Left lobe of liver (tissue), 2 donors: Measurements from ENCODE around the gene SEZ6L2. TPM values are rescaled to one million over a fixed set of nuclear protein-coding genes. Genes with fewer than 3 reads are reported as not detected.
"Not testable (repeated sequence)": the region's sequence is repeated elsewhere in the genome, so short reads cannot be mapped to it uniquely, and the experiment has no call there.

Source experiments
- ATAC-seq: fragments of 200-7000 bp; cut with Tn5 transposase; one replicate; pipeline ENCODE4 v1.9.1; 2020; ENCODE audit warnings: mild to moderate bottlenecking, moderate library complexity
- DNase-seq: peaks from one replicate; pipeline ENCODE4 v3.0.0-alpha.2; 2020; ENCODE audit warnings: low spot score
- total RNA-seq: library from RNA; stranded (reverse); gene quantifications from one replicate; pipeline ENCODE4 v1.2.1, GENCODE V29; 2021
- donor health status: DM: no; HTN: no; CAD: no; lungs with moderate emphysema.
- donor health status: DM: no; HTN: yes; CAD: no.

The SEZ6L2 gene
- total RNA-seq, 1 donor from 2014 or later: 0.55 TPM

DNA sequence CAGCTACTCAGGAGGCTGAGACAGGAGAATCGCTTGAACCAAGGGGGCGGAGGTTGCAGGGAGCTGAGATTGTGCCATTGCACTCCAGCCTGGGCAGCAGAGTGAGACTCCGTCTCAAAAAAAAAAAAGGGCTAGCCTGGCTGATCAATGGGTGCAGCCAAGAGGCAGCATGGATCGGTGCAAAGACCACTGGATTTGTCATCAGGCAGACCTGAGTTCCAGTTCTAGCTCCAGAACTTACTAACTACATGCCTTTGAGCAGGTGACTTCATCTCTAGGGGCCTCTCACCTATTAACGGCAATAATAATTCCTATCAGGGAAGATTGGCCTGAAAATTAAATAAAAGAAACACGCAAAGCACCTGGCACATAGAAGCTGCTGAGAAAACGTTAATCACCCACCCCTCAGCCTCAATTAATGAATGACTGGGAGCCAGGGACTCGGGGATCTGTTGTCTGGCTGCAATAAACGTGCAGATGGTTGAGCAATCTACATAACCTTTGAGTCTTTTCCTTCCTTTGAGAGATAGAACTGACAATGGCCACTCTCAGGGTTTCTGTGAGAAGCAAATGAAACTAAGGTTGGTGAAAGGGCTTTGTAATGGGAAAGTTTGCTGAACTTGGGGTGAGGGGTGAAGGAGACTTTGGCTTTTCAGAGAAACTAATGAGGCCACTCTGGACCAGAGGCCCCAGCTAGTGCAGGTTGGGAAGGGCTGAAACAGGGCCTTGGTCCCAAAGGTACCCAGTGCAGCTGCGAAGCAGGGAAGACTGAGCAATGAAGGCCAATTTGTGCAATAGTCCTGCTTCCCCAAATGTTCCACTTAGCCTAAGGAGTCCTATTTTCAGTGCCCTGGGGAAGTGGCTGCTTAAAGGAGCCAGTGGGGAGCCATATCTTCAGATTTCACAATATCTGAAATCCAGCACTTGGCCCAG lies 7.6 kb downstream of the SEZ6L2 start:
- DNase-seq (no peak), ATAC-seq (peak; percentile 75)

GRCh38 chr16:29889372-29889771 lies 10.0 kb downstream of the SEZ6L2 start:
- not testable (repeated sequence) for ATAC-seq, DNase-seq

- ATAC-seq: no peak
These were observed 15.4 kb downstream of the SEZ6L2 start for GRCh38 chr16:29883987-29884386.

GRCh38 chr16:29881050-29881449 lies 18.3 kb downstream of the SEZ6L2 start:
- no peak for DNase-seq
- ATAC-seq: no peak

More at GRCh38 chr16:29883987-29884386, 15.4 kb downstream of the SEZ6L2 start:
- DNase-seq: no peak

DNA sequence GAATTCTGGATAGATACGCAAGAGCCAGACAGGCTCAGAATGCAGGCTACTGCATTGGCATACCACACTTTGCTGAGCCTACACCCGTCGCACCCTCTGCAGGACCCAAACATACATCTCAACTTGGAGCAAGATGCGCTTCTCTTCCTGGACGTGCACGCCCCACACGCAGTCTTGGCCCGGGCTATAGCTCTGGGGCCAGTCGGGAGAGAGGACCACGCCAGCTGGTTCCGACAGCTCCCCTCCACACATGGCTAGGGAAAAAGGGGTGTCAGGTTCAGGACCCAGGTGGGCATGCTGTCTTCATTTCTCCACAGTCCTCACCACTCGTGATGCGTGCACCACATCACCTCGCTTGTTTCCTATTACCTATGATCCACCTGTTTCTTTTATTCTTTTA lies 21.2 kb downstream of the SEZ6L2 start:
- DNase-seq: no peak
- ATAC-seq: no peak

DNA sequence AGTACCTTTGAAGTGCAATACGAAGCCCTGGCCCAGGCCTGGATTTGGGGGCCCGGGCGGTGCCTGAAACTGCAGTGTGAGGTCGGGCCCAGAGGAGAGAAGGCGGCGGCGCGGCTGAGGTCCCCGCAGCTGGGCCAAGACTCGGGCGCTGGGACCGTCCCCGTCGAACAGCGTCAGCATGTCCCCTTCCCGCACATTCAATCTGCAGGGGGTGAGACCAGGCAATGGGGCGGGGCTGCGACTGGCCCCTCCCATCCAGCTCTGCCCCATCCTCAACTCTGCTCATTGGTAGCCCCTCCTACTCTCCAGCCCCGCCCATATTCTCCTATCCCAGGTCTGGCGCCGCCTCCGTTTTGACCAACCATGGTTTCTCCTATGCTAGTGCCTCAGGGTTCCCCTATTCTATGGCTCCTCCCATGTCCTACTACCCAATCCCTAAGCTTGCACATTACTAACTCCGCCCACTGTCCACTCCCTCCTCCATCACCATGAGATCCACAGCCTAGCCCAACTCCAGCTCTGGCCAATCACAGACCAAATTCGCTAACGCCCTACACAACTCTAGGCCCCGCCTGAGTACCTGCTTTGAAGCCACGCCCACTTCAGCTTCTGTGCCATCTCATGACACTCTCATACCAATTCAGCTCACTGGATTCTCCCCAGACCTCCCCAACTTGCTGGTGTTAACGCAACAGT lies 21.9 kb downstream of the SEZ6L2 start:
- ATAC-seq (peak; percentile 41), DNase-seq (no peak)

- peak; percentile 24 for ATAC-seq
- DNase-seq: no peak
These were observed 22.6 kb downstream of the SEZ6L2 start for GRCh38 chr16:29876594-29877249.

GRCh38 chr16:29876217-29876593 lies 23.1 kb downstream of the SEZ6L2 start:
- ATAC-seq: no peak
- no peak for DNase-seq

DNA sequence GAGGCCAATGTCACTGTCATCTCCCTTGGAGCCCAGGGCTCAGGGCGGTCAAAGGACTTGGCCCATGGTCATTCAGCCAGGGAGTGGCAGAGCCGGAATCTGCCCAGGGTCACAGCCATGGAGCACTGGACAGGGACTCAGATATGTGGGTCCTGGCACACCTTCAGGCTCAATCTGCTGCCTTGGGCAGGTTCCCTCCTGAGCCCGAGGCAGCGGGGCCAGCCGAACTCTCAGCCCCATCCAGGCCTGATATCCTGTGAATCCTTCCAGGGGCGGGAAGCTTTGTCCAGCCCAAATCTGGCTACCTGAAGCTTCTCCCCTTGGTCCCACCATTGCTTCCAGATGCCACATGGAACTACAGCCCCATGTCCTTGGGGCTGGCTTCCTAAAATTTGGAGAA lies 24.1 kb downstream of the SEZ6L2 start:
- no peak for DNase-seq
- ATAC-seq: no peak

DNA sequence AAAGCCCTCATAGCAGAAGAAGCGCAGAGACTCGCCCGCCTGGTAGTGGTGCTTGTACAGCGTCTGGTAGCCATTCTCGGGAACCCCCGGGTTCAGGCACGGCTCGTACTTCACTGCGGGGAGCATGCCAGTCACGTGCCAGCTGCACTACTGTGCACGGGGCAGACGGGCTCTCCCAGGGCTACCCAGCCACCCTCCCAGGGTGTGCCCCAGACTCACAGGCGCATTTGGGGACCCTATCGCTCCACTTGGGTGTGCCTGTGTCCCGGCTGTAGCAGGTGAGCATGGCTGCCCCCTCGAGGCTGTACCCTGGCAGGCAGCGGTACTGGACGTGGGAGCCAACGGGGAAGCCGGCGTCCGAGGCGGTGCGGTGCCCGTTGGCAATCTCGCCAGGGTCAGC lies 26.0 kb downstream of the SEZ6L2 start:
- ATAC-seq (no peak), DNase-seq (no peak)

DNA sequence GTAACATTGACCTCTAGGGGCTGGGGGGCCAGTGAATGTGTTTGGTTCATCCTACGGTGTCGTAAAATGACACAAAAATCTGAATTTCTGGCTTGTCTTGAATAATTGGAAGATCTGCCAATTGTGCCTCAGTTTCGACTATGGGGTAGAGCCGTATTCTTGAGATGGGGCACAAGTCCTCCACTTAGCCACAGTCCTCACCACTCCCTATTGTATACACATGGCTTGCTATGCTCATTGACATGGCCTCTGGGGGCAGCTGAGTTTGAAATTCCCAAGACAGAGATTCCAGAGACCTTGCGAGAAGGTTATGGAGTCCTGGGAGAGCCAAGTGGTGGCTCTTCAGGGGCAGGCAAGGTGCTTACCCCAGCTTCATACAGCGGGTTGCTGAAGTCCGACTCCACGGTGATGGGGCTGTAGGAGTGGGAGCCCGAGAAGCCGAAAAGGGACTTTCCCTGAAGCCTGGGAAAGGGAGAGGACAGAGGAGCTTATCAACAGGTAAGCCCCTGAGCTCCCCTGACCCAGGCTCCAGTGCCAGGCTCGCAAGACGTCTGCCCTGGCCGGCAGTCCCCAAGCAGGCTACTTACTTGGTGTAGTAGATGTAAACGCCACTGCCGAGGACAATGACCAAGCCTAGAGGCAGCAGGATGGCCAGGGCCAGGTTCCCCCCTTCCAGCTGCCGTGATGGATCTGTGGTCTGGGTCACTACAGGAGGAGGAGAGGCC lies 27.4 kb downstream of the SEZ6L2 start:
- DNase-seq: no peak

GRCh38 chr16:29869067-29869466 lies 30.3 kb downstream of the SEZ6L2 start:
- ATAC-seq: not testable (repeated sequence)

More for the DNA sequence above, 27.4 kb downstream of the SEZ6L2 start:
- ATAC-seq: no peak

DNA sequence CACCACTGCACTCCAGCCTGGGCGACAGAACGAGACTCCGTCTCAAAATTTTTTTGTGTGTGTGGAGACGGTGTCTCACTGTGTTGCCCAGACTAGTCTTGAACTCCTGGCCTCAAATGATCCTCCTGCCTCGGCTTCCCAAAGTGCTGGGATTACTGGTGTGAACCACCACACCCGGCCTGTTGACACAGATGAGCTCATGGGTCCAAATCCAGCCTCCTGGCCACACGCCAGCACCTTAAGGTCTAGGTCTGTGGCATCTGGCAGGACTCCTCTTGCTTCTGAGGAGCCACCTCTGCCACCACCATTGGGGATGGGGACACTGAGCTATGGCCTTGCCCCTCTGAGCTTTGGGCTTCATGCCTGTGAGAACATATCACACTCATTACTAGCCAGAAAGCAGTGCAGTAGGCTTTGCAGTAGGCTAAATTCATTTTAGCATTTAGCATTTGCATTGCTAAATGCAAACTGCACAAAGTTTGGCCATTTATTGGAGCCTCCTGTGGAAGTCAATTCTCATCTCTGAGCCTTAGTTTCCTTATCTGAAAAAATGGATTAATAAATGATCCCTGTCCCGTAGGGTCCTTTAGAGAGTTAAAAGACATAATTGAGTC lies 30.8 kb downstream of the SEZ6L2 start:
- ATAC-seq: no peak

More at GRCh38 chr16:29869067-29869466, 30.3 kb downstream of the SEZ6L2 start:
- not testable (repeated sequence) for DNase-seq

GRCh38 chr16:29864205-29864604 lies 35.1 kb downstream of the SEZ6L2 start:
- ATAC-seq: no peak
- DNase-seq: no peak

More for the DNA sequence above, 30.8 kb downstream of the SEZ6L2 start:
- DNase-seq: no peak

- ATAC-seq (no peak), DNase-seq (no peak)
These were observed 35.7 kb downstream of the SEZ6L2 start for GRCh38 chr16:29863669-29863984.

DNA sequence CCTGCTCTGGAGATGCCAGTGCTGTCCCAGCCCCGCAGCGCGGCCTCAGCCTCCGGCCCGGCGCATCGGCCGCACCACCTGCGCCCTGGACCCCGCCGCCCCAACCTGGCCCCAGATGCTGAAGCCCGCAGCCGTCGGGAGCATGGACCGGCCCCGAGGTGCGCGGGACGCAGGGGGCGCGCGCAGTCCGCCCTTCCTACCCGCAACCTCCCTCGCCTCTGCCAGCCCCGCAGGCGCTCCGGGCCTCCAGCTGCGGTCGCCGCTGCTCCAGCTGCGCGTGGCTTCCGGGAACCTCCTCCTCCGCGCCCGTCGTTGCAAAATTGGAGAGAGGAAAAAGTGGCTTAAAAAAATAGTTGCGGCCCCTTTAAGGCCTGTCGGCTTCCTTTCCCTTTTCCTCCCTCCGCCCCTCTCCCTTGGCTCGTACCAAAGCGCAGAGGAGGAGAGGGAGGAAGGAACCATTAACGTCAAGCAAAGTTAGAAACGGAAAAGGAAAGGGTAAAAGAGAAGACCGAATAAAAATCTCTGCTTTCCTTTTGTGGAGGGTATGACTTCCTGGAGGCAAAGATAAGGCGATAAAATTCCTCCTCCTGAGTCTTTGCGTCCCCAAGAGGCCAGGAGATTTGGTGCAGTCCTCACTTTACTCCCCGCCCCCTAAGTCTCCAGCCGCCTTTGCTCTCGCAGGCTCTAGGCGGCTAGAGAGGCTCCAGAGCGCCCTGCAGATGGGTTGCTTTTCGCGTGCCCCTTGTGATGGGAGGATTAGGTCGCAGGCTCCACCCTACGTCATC lies 36.3 kb downstream of the SEZ6L2 start, which contains the start of gene CDIPT:
CDIPT (minus strand) TSS at position 343 of the 785 bp plus-strand sequence. CDS start 369 bp downstream, outside the sequence.
- peak; percentile 90 for ATAC-seq
- DNase-seq: peak; percentile 93

DNA sequence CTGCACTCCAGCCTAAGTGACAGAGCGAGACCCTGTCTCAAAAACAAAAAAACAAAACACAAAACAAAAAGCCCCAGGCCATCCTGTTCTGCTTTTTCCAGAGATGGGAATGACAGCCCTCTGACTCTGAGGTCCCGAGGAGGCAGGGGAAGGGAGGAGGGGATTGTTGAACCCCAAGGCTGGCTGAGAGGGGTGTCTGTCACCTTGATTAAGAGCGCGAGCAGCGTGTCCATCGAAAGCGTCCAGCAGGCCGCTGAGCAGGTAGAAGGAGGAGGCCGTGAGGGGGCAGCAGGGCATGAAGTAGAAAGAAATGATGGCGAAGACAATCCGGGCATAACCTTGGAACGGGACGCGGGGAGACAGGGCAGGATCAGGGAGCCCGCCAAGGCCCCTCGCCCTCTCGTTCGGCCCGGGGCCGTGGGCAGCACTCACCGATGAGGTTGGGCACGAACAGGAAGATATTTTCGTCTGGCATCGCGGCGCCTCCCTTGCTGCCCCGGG lies 36.9 kb downstream of the SEZ6L2 start:
- DNase-seq (no peak), ATAC-seq (peak; percentile 5)

DNA sequence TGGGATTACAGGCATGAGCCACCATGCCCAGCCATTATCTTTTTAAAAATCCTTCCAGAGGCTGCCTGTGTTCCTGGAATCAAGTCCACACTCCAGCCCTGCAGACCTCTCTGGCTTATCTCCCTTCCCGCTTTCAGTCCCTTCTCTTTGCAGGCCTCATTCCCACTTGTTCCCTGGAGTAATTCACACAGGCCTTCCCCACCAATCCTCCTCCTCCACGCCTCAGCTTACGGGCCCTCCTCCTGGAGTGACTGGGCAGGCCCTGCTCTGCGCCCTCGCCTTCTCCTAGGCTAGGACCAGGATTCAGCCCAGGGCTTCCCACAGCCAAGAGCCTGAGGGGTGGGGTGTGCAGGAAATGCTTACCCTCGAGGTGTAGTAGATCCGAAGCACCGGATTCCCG lies 39.1 kb downstream of the SEZ6L2 start:
- ATAC-seq (no peak), DNase-seq (no peak)

GRCh38 chr16:29858974-29859373 lies 40.4 kb downstream of the SEZ6L2 start:
- no peak for ATAC-seq
- DNase-seq: no peak
